Stomach (tissue), 4 donors: ENCODE data around the gene SNX1.

Source experiments
- CTCF ChIP-seq, 7 experiments: fragments of 450-650 bp in 4 of 7; fragments of 200-600 bp in 3 of 7; sonication (generic) in 3 of 7; IDR thresholded peaks; one replicate each; pipeline ENCODE4 v1.5.1; 2016 to 2019; ENCODE audit warnings: antibody characterized with exemption in 7 of 7, control low read depth in 2 of 7, mild to moderate bottlenecking in 1 of 7
- EP300 ChIP-seq: sonication (generic); formaldehyde crosslinking; IDR thresholded peaks from one replicate; pipeline ENCODE4 v1.6.1; 2017; ENCODE audit warnings: antibody characterized with exemption
- POLR2A ChIP-seq, 4 donors: fragments of 450-650 bp; IDR thresholded peaks; one replicate each; pipeline ENCODE4 v1.6.1; 2016; ENCODE audit warnings: antibody characterized with exemption in 4 of 4, control low read depth in 2 of 4, mild to moderate bottlenecking in 1 of 4, moderate library complexity in 1 of 4
- POLR2AphosphoS5 ChIP-seq, 3 donors: sonication (generic); formaldehyde crosslinking; IDR thresholded peaks; one replicate each; pipeline ENCODE4 v1.6.1; 2016; ENCODE audit warnings: antibody characterized with exemption in 3 of 3

DNA sequence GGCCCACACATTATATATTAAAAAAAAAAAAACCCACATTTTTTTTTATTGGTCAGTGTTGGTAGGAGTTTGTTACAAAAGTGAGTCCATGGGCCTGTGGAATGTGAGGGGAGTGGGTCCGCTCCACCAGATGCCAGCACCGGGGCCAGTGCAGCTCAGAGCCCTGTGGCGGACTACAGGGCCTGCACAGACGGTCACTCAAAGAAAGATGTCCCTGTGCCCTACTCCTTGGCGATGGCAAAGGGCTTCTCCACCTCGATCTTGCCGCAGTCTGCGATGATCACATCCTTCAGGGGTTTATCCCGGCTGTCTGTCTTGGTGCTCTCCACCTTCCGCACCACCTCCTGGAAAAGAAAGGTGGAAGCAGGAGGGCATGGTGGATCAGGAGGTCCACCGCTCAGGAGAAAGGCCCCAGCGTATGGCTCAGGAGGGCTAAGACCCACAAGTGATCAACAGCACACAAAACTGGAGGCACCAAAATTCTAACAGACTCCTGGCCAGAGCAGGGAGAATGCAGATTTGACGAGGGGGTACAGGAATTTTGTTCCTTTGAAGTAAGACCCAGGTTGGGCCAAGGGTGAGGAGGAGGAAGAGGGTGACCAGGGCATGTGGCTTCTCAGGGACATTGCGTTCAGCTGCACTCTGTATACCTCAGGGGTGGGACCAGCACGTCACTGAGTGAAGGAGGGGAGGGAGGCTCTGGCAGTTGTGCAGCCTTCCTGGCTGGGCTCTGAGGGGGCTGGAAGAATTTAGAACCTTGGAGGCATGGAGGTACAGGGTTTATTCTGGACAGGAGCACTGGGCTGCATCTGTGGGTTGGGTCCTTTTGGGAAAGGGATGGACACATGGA, 60.2 kb downstream of the SNX1 start:
- TF ChIP-seq CTCF (IDR thresholded peaks at IDR 0.05) (no peak), POLR2AphosphoS5 (IDR thresholded peaks at IDR 0.05) (no peak), POLR2A (IDR thresholded peaks at IDR 0.05) (no peak), EP300 (no peak)
